Measurements from ENCODE around the gene CBLIF.

Gene CBLIF

DNA sequence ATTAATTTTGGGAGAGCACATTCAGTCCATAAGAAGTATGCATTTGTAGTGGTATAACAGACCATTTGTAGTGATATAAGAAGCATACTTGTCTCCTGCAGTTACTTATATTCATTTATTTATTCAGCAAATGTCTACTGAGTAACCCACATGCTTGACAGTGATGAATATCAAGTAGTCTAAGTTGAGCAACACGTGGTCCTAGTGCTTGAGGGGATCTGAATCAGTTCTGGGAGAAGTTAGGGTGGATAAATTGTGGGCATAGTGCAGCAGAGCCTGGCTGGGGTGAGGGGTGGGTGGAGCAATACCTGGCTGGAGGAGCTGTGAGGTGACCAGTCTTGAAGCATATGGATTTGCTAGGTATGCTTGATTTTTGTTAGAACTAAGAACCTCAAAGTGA lies 65.8 kb downstream of the CBLIF start:
- no peak for DNase-seq (ENCODE audit: extremely low read depth, low read depth)
- TF ChIP-seq, protein P1, sequence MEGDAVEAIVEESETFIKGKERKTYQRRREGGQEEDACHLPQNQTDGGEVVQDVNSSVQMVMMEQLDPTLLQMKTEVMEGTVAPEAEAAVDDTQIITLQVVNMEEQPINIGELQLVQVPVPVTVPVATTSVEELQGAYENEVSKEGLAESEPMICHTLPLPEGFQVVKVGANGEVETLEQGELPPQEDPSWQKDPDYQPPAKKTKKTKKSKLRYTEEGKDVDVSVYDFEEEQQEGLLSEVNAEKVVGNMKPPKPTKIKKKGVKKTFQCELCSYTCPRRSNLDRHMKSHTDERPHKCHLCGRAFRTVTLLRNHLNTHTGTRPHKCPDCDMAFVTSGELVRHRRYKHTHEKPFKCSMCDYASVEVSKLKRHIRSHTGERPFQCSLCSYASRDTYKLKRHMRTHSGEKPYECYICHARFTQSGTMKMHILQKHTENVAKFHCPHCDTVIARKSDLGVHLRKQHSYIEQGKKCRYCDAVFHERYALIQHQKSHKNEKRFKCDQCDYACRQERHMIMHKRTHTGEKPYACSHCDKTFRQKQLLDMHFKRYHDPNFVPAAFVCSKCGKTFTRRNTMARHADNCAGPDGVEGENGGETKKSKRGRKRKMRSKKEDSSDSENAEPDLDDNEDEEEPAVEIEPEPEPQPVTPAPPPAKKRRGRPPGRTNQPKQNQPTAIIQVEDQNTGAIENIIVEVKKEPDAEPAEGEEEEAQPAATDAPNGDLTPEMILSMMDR (IDR thresholded peaks at IDR 0.05; ENCODE audit: low read depth, low read length, missing control alignments) = no peak

More for the DNA sequence above, 65.8 kb downstream of the CBLIF start:
- H3K4me3 ChIP-seq (replicated peaks; ENCODE audit: low read depth, low read length) = no peak overlapping the region

All from HFF-Myc (cell line).